SW 1271 (cell line): ENCODE data around the gene ACBD4.

Source experiments
- DNase-seq, 2 experiments: peaks; one replicate each; lab custom pipeline; 2025; lab: John Stamatoyannopoulos, UW

The ACBD4 gene

GRCh38 chr17:45155483-45155882, 20.0 kb downstream of the ACBD4 start:
- DNase-seq = no peak

DNA sequence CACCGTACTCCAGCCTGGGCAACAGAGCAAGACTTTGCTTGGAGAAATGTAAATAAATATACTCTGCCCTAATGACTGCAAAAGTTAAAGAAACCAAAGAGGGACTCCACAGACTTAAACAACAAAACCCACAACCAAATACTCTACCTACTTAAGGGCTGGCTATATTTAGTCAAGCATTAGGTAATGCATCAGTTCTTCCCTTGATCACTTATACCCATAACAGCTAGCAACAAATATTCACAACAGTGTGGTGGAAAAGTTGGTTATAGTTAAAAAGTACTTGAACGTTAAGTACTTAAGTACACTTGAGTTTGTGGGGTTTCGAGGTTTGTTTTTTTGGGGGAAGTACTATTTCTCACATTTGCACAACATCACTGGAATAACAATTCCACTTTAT, 20.8 kb downstream of the ACBD4 start:
- no peak for DNase-seq

GRCh38 chr17:45160447-45161287, 25.2 kb downstream of the ACBD4 start:
- peak; percentile 24 to 55 for DNase-seq

DNA sequence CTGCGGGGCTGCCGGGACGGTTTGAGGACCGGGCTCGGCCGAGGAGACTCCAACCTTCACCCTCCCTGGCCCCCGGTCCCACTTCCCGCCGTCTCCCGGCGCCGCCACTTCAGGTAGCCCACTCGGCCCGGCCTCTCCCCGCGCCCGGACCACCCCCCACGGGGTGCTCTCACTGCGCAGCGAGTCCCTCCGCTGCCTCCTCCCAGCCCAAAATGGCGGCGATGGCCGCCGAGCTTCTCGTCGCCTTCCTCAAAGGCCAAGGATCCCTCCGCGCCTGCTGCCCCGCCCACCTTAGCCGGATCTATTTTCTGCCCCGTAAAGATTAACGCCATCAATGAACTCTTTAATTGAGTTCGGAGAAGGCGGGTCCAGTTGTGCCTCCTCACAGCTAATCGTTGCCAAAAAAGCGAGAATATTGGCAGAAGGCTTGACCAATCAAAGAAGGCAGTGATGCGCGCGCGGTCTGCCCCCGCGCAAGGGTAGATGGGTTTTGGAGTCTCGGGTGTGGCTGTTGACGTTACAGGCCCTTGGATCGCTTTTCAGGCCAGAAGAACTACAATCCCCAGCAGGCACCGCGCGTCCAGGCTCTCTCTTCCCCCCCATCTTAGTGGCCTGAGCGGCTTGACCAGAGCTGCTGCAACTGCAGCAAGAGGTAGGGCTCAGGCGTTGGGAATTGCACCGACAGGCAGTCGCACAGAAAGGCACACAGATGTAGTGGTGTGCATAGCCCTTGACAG, 26.0 kb downstream of the ACBD4 start, which contains the start of gene HEXIM2:
Gene HEXIM2, plus strand, starts transcription at position 588 of the 737 bp plus-strand sequence. CDS start 919 bp downstream, outside the sequence.
- DNase-seq = peak; percentile 100

DNA sequence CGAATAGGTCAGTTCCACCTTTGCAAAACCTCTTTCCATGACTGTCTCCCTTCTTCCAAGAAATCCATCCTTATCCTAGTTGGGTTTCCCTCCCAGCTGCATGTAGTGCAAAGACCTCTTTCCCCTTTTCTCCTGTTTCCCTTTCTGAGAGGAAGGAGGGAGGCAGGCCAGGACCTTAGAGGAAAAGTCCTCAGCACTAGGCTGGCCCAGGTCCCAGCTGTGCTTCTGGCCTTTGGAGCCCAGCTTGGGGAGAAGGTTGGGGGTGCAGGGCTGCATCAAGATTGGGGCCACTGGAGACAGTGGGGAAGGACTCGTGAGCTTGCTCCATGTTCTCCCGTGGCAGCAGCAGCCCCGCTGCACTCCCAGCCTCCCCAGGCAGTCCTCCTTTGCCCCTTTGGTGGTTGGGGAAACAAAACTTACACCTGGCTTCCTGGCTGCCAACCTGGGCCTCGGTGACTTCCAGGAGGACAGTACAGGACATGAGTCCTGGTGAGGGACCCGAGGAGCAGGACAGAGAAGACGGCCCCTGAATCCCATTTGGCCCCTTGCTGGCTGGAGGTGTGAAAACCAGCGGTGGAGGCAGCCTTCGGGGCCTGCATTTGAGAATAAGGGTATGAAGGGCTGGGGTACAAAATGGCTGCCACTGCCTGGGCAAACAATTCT, 26.7 kb downstream of the ACBD4 start:
- DNase-seq = no peak

GRCh38 chr17:45164734-45165269, 29.3 kb downstream of the ACBD4 start:
- no peak for DNase-seq

DNA sequence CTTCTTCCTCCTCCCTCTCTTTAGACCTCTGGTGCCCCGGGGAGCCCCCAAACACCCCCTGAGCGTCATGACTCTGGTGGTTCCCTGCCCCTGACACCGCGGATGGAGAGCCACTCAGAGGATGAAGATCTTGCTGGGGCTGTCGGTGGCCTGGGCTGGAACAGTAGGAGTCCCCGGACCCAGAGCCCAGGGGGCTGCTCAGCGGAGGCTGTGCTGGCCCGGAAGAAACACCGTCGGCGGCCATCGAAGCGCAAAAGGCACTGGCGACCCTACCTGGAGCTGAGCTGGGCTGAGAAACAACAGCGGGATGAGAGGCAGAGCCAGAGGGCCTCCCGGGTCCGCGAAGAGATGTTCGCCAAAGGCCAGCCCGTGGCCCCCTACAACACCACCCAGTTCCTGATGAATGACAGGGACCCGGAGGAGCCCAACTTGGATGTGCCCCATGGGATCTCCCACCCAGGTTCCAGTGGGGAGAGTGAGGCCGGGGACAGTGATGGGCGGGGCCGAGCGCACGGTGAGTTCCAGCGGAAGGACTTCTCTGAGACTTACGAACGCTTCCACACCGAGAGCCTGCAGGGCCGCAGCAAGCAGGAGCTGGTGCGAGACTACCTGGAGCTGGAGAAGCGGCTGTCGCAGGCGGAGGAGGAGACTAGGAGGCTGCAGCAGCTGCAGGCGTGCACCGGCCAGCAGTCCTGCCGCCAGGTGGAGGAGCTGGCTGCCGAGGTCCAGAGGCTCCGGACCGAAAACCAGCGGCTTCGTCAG, 33.7 kb downstream of the ACBD4 start:
- no peak for DNase-seq

- no peak for DNase-seq
Measured at GRCh38 chr17:45170280-45170930, 34.9 kb downstream of the ACBD4 start.

GRCh38 chr17:45170931-45171337, 35.4 kb downstream of the ACBD4 start:
- DNase-seq = peak; percentile 32 to 45

- peak; percentile 44 to 52 for DNase-seq
Measured at GRCh38 chr17:45171338-45172231, 36.1 kb downstream of the ACBD4 start.

GRCh38 chr17:45172232-45172540, 36.7 kb downstream of the ACBD4 start:
- no peak for DNase-seq

- peak; percentile 90 to 94 for DNase-seq
Measured at GRCh38 chr17:45172541-45173286, 37.2 kb downstream of the ACBD4 start.

DNA sequence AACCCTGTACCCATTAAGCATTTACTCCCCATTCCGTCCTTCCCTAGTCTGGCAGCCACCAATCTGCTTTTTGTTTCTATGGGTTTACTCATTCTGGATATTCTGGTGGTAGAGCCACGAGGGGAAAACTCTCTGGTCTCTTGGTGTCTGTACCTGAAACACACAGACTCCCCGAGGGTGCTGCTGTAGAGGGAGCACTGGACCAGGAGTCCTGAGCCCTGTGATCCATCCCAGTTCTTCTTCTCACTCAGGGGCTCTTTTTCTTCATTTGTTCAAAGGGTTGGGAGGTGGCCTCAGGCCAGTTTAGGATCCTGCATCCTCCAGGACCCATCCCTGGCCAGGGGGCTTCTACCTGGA, 40.2 kb downstream of the ACBD4 start:
- no peak for DNase-seq

- DNase-seq = no peak
Measured at GRCh38 chr17:45177563-45177962, 42.1 kb downstream of the ACBD4 start.

DNA sequence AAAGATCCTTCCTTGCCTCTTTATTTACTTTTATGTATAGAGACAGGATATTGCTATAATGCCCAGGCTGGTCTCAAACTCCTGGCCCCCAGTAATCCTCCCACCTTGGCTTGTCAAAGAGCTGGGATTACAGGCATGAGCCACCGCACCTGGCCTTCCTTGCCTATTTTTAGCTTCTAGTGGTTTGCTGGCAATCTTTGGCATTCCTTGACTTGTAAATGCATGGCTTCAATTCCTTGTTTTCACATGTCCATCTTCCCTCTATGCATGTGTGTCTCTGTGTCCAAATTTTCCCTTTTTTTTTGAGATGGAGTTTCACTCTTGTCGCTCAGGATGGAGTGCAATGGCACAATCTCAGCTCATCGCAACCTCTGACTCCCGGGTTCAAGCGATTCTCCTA, 48.7 kb downstream of the ACBD4 start:
- DNase-seq = no peak

- no peak for DNase-seq
Measured at GRCh38 chr17:45186801-45187354, 51.4 kb downstream of the ACBD4 start.

GRCh38 chr17:45189009-45189408, 53.5 kb downstream of the ACBD4 start:
- no peak for DNase-seq

GRCh38 chr17:45190503-45191255, 55.2 kb downstream of the ACBD4 start:
- no peak for DNase-seq
